ENCODE results near the gene ZNF597. TPM values are rescaled to one million over a fixed set of nuclear protein-coding genes. Genes with fewer than 3 reads are reported as not detected.

ZNF597 gene
- total RNA-seq, result 5.6 TPM

- H3K9me3 ChIP-seq (ENCODE audit: low read depth, low read length), result peaks cover 11% of the 10 kb centered on the region
- peaks cover 9% of the 10 kb centered on the region for H3K4me1 ChIP-seq (ENCODE audit: insufficient read depth, low read length)
- peak within 1 kb of the TSS; percentile 64 for H3K4me3 ChIP-seq (ENCODE audit: low read length)
- no peaks in the 10 kb centered on the region for H3K27me3 ChIP-seq (ENCODE audit: insufficient read depth, low read length)
Observed at GRCh38 chr16:3443108-3444031, at the start of gene ZNF597, which contains the start of gene NAA60. ZNF597 (minus strand) TSS chr16:3443504; CDS start chr16:3443153, 351 bp downstream. NAA60 (plus strand) TSS chr16:3443680; CDS start chr16:3476228, 32,548 bp downstream.

- no peaks in the 10 kb centered on the region for H3K4me1 ChIP-seq (ENCODE audit: insufficient read depth, low read length)
- H3K4me3 ChIP-seq (ENCODE audit: low read length), result no peak overlapping the region
- H3K27me3 ChIP-seq (ENCODE audit: insufficient read depth, low read length), result no peaks in the 10 kb centered on the region
- H3K9me3 ChIP-seq (ENCODE audit: low read depth, low read length), result no peaks in the 10 kb centered on the region
Observed at GRCh38 chr16:3492356-3492755, 49.1 kb upstream of the ZNF597 start.

GRCh38 chr16:3490911-3491629 lies 47.8 kb upstream of the ZNF597 start:
- no peaks in the 10 kb centered on the region for H3K27me3 ChIP-seq (ENCODE audit: insufficient read depth, low read length)
- no peaks in the 10 kb centered on the region for H3K4me1 ChIP-seq (ENCODE audit: insufficient read depth, low read length)
- H3K4me3 ChIP-seq (ENCODE audit: low read length), result no peak overlapping the region
- H3K9me3 ChIP-seq (ENCODE audit: low read depth, low read length), result no peaks in the 10 kb centered on the region

- H3K27me3 ChIP-seq (ENCODE audit: insufficient read depth, low read length), result no peaks in the 10 kb centered on the region
Observed at GRCh38 chr16:3488801-3489200, 45.5 kb upstream of the ZNF597 start.

GRCh38 chr16:3487521-3488410 lies 44.5 kb upstream of the ZNF597 start:
- Histone ChIP-seq H3K4me1 (ENCODE audit: insufficient read depth, low read length) (no peaks in the 10 kb centered on the region), H3K9me3 (ENCODE audit: low read depth, low read length) (no peaks in the 10 kb centered on the region), H3K4me3 (ENCODE audit: low read length) (no peak overlapping the region), H3K27me3 (ENCODE audit: insufficient read depth, low read length) (no peaks in the 10 kb centered on the region)

More at GRCh38 chr16:3488801-3489200, 45.5 kb upstream of the ZNF597 start:
- H3K4me3 ChIP-seq (ENCODE audit: low read length), result no peak overlapping the region
- H3K4me1 ChIP-seq (ENCODE audit: insufficient read depth, low read length), result no peaks in the 10 kb centered on the region
- H3K9me3 ChIP-seq (ENCODE audit: low read depth, low read length), result no peaks in the 10 kb centered on the region

- Histone ChIP-seq H3K4me3 (ENCODE audit: low read length) (no peak overlapping the region), H3K27me3 (ENCODE audit: insufficient read depth, low read length) (no peaks in the 10 kb centered on the region), H3K9me3 (ENCODE audit: low read depth, low read length) (no peaks in the 10 kb centered on the region), H3K4me1 (ENCODE audit: insufficient read depth, low read length) (no peaks in the 10 kb centered on the region)
Observed at GRCh38 chr16:3486506-3487215, 43.4 kb upstream of the ZNF597 start.

- no peaks in the 10 kb centered on the region for H3K9me3 ChIP-seq (ENCODE audit: low read depth, low read length)
- no peaks in the 10 kb centered on the region for H3K4me1 ChIP-seq (ENCODE audit: insufficient read depth, low read length)
- H3K4me3 ChIP-seq (ENCODE audit: low read length), result no peak overlapping the region
- H3K27me3 ChIP-seq (ENCODE audit: insufficient read depth, low read length), result no peaks in the 10 kb centered on the region
Observed at GRCh38 chr16:3485821-3486505, 42.7 kb upstream of the ZNF597 start.

- Histone ChIP-seq H3K4me3 (ENCODE audit: low read length) (no peak overlapping the region), H3K9me3 (ENCODE audit: low read depth, low read length) (no peaks in the 10 kb centered on the region), H3K4me1 (ENCODE audit: insufficient read depth, low read length) (no peaks in the 10 kb centered on the region), H3K27me3 (ENCODE audit: insufficient read depth, low read length) (no peaks in the 10 kb centered on the region)
Observed at GRCh38 chr16:3485097-3485745, 41.9 kb upstream of the ZNF597 start.

GRCh38 chr16:3484318-3485096 lies 41.2 kb upstream of the ZNF597 start:
- H3K4me3 ChIP-seq (ENCODE audit: low read length), result no peak overlapping the region
- H3K9me3 ChIP-seq (ENCODE audit: low read depth, low read length), result no peaks in the 10 kb centered on the region
- H3K27me3 ChIP-seq (ENCODE audit: insufficient read depth, low read length), result no peaks in the 10 kb centered on the region
- H3K4me1 ChIP-seq (ENCODE audit: insufficient read depth, low read length), result no peaks in the 10 kb centered on the region

- Histone ChIP-seq H3K4me3 (ENCODE audit: low read length) (no peak overlapping the region), H3K4me1 (ENCODE audit: insufficient read depth, low read length) (no peaks in the 10 kb centered on the region), H3K27me3 (ENCODE audit: insufficient read depth, low read length) (no peaks in the 10 kb centered on the region), H3K9me3 (ENCODE audit: low read depth, low read length) (no peaks in the 10 kb centered on the region)
Observed at GRCh38 chr16:3482659-3483241, 39.4 kb upstream of the ZNF597 start.

- Histone ChIP-seq H3K4me3 (ENCODE audit: low read length) (no peak overlapping the region), H3K4me1 (ENCODE audit: insufficient read depth, low read length) (no peaks in the 10 kb centered on the region), H3K9me3 (ENCODE audit: low read depth, low read length) (no peaks in the 10 kb centered on the region), H3K27me3 (ENCODE audit: insufficient read depth, low read length) (no peaks in the 10 kb centered on the region)
Observed at GRCh38 chr16:3481696-3482658, 38.7 kb upstream of the ZNF597 start.

All from mononuclear cell (primary cell).